A549 treated with ZK216348 at 1 μM for 4 hours (cell line): ENCODE data around the gene FSTL4. TPM values are rescaled to one million over a fixed set of nuclear protein-coding genes. Genes with fewer than 3 reads are reported as not detected.

ENCODE experiments used
- total RNA-seq: library from RNA; stranded (reverse); fragments of 200-300 nt; extraction: Qiagen RNA extraction; gene quantifications from 5 replicates; pipeline ENCODE4 v1.2.3, GENCODE V29; 2022; ENCODE audit warnings: low read depth

Gene FSTL4
- 2.0 to 6.3 TPM (median 3.6 TPM) in 5 replicates for total RNA-seq

DNA sequence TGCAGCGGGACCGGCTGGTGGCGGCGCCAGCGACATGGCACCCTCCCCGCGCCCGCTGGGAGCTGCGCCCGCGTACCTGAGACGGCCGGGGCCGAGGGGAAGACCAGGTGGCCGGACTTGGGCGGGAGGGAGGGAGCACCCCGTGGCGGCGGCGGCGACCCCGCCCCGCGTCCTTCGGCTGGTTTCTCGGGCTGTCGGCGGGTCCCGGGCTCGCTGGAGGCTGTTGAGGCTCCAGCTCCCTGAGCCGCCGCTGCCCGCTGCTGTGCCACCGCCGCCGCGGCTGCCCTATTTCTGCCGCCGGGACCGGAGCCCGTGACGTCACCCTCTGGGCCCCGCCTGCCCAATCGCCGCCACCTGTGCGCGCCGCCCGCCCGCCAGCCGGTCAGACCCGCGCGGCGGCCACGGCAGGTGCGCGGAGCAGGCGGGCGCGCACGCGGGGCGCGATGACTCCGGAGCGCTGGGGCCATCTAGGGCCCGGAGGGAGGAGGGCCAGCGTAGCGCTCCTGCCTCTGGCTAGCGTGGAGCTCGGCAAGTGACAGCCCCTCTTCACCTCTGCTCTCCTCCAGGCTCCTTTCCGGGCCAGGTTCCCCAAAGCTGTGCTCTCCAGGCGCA, at the start of gene FSTL4:
Gene FSTL4, minus strand, starts transcription at position 293 of the 612 bp plus-strand sequence.

